GM21737 (cell line): ENCODE measurements around the gene ULK3.

ENCODE experiments used
- ATAC-seq: cut with Tn5 transposase; IDR thresholded peaks from one replicate; pipeline ENCODE4 v1.9.1; 2021; ENCODE audit warnings: mild to moderate bottlenecking, moderate library complexity; ENCODE audit not compliant: unreplicated experiment

Gene ULK3

GRCh38 chr15:74841891-74842373 is 1.0 kb downstream of the ULK3 start:
- ATAC-seq = no peak

GRCh38 chr15:74840851-74841775 is 1.8 kb downstream of the ULK3 start:
- no peak for ATAC-seq

- no peak for ATAC-seq
Measured at GRCh38 chr15:74839526-74840395, 3.2 kb downstream of the ULK3 start.

DNA sequence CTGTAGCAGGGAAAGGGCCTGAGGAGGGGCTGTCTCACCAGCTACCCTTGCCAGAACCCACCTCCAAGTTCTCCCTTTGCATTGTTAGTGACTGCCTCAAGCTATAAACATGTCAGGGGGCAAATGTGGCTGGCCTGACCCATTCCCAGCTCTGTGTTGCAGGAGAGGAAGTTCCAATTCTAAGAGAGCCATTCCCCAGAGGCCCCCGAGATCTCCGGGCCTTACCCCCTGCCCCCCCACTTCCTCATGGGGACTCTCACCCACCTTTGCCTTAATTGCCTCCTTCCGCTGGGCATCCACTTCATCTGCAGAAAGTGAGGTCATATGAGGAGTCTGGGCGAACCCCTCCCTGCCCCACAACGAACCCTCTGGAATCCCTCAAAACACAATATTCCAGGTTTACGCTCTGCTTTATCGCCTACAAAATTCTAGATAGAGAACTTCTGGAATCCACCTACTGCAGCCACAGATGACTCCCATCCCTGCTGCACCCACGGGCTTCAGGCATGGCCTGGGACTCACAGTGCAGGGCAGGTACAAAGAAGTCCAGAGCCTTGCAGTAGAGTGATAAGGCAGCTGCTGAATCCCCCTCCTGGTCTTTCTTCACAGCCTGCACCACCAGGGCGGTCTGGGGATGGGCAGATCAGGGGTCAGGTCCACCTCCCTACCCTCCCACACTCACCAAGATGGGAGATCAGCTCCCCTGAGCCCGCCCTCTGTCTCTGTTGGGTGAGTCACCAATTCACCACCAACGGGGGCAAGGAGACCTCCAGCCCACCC is 4.0 kb downstream of the ULK3 start:
- ATAC-seq = no peak

- ATAC-seq = no peak
Measured at GRCh38 chr15:74838137-74838516, 4.8 kb downstream of the ULK3 start.

- no peak for ATAC-seq
Measured at GRCh38 chr15:74837482-74838136, 5.3 kb downstream of the ULK3 start.

- ATAC-seq = no peak
Measured at GRCh38 chr15:74836846-74837245, 6.1 kb downstream of the ULK3 start.

DNA sequence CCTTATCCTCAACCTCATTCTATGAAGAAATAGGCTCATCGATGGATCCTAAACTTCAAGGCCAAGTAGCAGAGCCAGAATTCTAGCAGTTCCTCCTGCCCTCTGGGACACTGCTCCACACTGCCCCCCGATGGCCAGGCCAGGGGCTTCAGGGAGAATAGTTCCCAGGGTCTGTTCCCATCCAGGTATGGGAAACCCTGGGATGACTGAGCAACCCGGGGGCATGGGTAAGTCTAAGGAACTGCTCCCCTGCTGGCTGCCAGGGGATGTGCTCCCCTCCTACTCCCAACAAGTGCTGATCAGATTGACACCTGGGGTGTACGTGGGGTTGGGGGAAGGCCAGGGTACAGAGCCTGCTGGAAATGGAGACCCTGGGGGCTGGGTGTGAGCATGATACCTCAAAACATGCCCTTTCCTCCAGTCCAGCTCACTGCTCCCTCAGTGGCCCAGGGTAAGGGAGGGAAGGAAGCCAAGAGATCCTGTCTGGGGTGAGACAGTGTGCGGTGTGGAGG is 7.6 kb downstream of the ULK3 start:
- no peak for ATAC-seq

- no peak for ATAC-seq
Measured at GRCh38 chr15:74833376-74834107, 9.4 kb downstream of the ULK3 start.

GRCh38 chr15:74832826-74833225 is 10.1 kb downstream of the ULK3 start:
- ATAC-seq = no peak

DNA sequence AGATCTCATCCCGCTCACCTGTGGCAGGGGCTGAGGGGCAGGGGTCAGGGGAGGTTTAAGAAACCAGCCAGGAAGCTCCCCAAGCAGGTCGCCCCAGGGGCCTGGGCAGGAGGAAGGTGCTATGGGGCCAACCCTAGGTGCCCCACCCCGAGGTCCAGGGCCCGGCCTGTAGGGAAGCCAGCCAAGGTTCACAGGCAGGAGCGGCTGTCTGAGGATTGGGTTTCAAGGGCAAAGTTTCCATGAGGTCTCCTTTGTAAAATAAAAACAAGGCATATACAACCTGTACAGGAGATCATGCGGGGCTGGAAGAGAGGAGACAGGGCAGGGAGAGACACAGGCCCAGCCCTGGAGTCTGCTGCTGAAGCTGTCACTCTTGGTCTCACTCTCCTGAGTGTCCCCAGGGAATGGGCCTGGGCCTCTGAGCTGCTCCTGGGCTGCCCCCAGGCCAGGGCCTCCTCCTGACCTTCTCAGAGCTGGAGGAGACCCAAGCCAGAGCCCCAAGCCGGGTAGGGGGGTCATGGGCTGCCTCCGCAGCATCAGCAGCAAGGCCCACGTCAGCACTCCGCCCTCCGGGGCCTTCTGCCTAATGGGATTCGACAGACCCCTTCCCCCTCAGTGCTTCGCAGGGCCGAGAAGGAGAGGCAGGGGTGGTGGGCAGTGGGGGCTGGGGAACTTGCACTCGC is 11.0 kb downstream of the ULK3 start:
- no peak for ATAC-seq

- ATAC-seq = no peak
Measured at GRCh38 chr15:74830868-74831267, 12.1 kb downstream of the ULK3 start.

GRCh38 chr15:74829991-74830390 is 13.0 kb downstream of the ULK3 start:
- no peak for ATAC-seq

DNA sequence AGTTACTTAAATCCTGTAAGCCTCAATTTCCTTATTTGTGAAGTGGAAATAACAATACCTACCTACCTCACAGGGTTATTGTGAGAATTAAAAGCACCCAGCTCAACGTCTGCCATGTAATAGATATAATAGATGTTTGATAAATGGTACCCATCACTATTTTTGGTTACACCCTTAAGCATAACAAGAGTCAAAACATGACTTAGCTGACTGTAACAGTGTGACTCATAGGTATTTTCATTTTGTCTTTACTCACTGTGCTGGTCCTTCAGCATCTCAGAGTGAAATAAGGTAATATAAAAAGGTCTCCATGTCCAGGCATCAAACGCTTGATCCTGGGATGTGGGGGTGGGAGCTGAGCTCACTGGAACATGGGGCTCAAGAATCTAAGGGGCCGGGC is 13.5 kb downstream of the ULK3 start:
- no peak for ATAC-seq

- no peak for ATAC-seq
Measured at GRCh38 chr15:74828835-74829234, 14.1 kb downstream of the ULK3 start.

DNA sequence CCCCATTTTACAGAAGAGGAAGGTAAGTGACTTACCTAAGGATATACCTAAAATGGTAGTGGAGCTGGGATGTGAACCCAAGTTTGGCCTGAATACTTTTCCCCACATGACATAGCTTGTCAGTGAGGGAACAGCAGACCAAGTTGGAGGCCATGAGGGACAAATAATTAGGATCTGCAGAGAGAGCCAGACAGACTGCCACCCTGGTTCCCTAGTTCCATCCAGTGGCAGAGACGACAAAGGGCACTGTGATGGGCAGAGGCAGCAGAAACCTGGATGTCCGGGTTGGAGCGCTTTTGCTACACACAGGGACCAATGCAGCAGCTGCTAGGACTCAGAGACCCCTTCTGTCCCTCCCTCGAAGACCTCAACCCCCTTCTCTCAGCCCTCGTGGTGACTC is 15.3 kb downstream of the ULK3 start:
- no peak for ATAC-seq

DNA sequence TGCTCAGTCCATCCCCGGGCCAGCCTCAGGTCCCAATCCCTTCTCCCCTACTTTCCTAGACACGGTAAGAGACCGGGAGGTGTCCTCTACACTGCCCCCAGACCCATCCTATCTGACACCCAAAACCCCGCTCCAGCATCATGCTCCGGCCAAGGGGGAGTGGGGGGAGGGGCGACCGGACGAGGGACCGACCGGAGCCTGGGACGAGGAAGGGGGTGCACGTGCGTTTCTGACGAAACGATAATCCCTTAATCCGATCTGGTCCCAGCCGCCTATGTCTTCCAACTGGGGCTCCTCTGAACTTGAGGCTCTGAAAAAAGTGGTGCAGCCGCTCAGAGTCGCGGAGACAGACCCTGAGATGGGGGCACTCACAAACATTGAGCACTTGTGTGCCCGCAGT is 16.0 kb downstream of the ULK3 start:
- ATAC-seq = no peak

GRCh38 chr15:74826364-74826819 is 16.6 kb downstream of the ULK3 start, which contains the start of gene CPLX3:
CPLX3 (plus strand) TSS chr15:74826627; CDS start chr15:74826704, 77 bp downstream.
- ATAC-seq = no peak

- ATAC-seq = no peak
Measured at GRCh38 chr15:74825866-74826265, 17.1 kb downstream of the ULK3 start.
